ENCODE results near the gene CCDC191. TPM values are rescaled to one million over a fixed set of nuclear protein-coding genes. Genes with fewer than 3 reads are reported as not detected.

The CCDC191 gene
- polyA plus RNA-seq, 1 experiment, result 2.3 TPM

DNA sequence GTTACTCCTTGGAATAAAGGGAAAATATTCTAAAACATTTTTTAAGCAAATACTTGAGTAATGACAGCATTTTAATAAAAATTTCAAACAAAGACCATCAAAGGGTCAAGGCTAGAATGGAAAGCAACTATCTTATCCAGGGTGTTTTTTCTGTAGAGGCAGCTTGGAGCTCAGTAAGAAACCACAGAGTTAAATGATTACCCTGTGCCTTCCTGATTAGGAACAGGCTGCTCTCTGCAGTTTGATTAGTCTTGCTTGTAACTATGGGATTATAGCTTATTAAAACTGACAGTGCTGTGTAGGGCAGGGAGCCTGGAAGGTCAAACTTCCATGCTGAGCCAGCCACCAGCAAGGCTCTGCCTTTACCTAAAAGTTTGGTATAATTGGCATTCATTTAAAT lies 33.3 kb upstream of the CCDC191 start:
- TF ChIP-seq, protein P1, sequence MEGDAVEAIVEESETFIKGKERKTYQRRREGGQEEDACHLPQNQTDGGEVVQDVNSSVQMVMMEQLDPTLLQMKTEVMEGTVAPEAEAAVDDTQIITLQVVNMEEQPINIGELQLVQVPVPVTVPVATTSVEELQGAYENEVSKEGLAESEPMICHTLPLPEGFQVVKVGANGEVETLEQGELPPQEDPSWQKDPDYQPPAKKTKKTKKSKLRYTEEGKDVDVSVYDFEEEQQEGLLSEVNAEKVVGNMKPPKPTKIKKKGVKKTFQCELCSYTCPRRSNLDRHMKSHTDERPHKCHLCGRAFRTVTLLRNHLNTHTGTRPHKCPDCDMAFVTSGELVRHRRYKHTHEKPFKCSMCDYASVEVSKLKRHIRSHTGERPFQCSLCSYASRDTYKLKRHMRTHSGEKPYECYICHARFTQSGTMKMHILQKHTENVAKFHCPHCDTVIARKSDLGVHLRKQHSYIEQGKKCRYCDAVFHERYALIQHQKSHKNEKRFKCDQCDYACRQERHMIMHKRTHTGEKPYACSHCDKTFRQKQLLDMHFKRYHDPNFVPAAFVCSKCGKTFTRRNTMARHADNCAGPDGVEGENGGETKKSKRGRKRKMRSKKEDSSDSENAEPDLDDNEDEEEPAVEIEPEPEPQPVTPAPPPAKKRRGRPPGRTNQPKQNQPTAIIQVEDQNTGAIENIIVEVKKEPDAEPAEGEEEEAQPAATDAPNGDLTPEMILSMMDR (IDR thresholded peaks at IDR 0.05; ENCODE audit: low read depth, low read length), result no peak
- POLR2A ChIA-PET, result interaction anchor here (0.5 kb wide), 1 partner anchor 57 kb away, joined by 4 read pairs; no protein-coding TSS in a partner anchor
- Histone ChIP-seq H3K4me3 (ENCODE audit: low read depth, low read length) (no peak overlapping the region), H3K9me3 (ENCODE audit: control insufficient read depth, insufficient read depth, low read length) (no peaks in the 10 kb centered on the region), H3K27me3 (ENCODE audit: control insufficient read depth, insufficient read depth, low read length) (no peaks in the 10 kb centered on the region), H3K27ac (ENCODE audit: low read depth, low read length) (no peak overlapping the region)
- CTCF ChIA-PET, result no interaction called here
- no peak for DNase-seq (ENCODE audit: low read depth, low spot score)

DNA sequence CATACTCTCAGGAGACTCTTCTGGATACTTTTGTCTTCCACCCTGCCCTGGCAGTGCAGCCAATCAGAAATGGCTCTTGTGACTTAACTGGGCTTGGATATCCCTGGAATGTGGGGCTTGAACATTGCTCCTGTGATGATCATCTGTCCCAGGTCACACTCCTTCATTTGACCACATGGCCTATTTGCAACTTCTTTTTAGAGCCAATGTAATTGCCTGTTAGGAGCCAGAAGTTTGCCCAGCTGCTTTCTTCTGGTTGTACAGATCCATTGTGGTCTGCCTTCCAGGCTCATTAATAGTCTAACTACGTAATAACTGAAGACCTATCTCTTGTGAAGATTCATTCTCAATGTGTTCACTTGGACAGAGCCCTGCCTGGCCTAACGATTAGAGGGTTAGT lies 30.0 kb upstream of the CCDC191 start:
- ChIA-PET CTCF (no interaction called here), POLR2A (no interaction called here)
- TF ChIP-seq, protein P1 (IDR thresholded peaks at IDR 0.05; ENCODE audit: low read depth, low read length), result no peak
- Histone ChIP-seq H3K9me3 (ENCODE audit: control insufficient read depth, insufficient read depth, low read length) (no peaks in the 10 kb centered on the region), H3K27ac (ENCODE audit: low read depth, low read length) (no peak overlapping the region), H3K27me3 (ENCODE audit: control insufficient read depth, insufficient read depth, low read length) (no peaks in the 10 kb centered on the region), H3K4me3 (ENCODE audit: low read depth, low read length) (no peak overlapping the region)
- DNase-seq (ENCODE audit: low read depth, low spot score), result no peak

DNA sequence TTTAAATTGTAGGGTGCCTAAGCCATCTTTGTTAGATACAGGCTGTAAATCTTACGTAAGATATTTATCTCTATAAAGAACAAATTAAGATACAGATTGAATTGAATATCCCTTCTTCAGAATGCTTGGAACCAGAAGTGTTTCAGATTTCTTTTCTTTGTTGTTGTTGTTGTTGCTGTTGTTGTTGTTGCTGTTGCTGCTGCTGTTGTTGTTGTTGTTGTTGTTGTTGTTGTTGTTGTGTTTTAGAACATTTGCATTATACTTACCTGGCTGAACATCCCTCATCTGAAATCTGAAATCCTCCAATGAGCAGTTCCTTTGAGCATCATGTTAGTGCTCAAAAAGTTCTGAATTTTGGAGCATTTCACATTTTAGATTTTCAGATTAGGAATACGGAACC lies 26.8 kb upstream of the CCDC191 start:
- TF ChIP-seq, protein P1 (IDR thresholded peaks at IDR 0.05; ENCODE audit: low read depth, low read length), result no peak
- DNase-seq (ENCODE audit: low read depth, low spot score), result no peak
- H3K27me3 ChIP-seq (ENCODE audit: control insufficient read depth, insufficient read depth, low read length), result no peaks in the 10 kb centered on the region
- H3K4me3 ChIP-seq (ENCODE audit: low read depth, low read length), result no peak overlapping the region
- H3K9me3 ChIP-seq (ENCODE audit: control insufficient read depth, insufficient read depth, low read length), result no peaks in the 10 kb centered on the region
- ChIA-PET CTCF (no interaction called here), POLR2A (no interaction called here)
- no peak overlapping the region for H3K27ac ChIP-seq (ENCODE audit: low read depth, low read length)

DNA sequence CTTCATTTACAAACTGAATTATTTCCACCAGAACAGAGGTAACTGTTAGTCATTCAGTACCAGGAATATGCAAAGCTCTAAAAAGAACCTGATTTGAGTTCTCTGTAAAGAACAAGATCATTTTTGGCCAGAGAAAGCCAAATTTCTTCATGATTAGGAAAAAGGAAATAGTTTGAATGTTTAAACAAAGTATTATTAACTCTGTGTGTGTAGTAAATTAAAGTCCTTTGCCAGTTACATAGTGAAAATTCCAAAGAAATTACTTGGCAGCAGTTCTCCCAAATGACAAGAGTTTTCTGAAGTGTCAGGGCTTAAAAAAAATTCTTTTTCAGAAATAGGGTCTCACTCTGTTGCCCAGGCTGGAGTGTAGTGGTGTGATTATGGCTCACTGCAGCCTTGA lies 24.7 kb upstream of the CCDC191 start:
- H3K9me3 ChIP-seq (ENCODE audit: control insufficient read depth, insufficient read depth, low read length), result no peaks in the 10 kb centered on the region
- H3K4me3 ChIP-seq (ENCODE audit: low read depth, low read length), result no peak overlapping the region
- TF ChIP-seq, protein P1 (IDR thresholded peaks at IDR 0.05; ENCODE audit: low read depth, low read length), result no peak
- POLR2A ChIA-PET, result no interaction called here
- no peaks in the 10 kb centered on the region for H3K27me3 ChIP-seq (ENCODE audit: control insufficient read depth, insufficient read depth, low read length)
- no peak for DNase-seq (ENCODE audit: low read depth, low spot score)
- CTCF ChIA-PET, result interaction anchor here (1.1 to 1.2 kb wide), 2 partner anchors 7 to 234 kb away, joined by 3 read pairs; no protein-coding TSS in a partner anchor
- no peak overlapping the region for H3K27ac ChIP-seq (ENCODE audit: low read depth, low read length)

DNA sequence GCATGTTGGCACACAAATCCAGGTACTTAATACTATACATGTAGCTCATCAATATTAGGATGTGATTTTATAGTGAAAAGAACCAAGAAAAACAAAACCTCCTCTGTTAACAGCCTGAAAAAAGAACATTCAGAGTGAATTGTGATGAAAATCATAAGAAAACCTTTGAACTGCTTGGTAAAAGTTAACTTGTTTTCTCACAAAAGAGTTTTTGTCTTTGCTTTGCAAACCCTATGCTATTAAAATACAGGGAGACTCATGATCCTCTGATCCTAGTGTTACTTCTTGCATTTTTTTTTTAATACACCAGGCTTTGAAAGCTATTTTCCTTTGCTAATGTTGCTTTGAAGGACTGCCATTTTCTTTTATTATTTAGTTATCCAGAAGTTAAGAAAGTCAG lies 23.9 kb upstream of the CCDC191 start:
- ChIA-PET POLR2A (no interaction called here), CTCF (interaction anchor here (1.1 to 1.3 kb wide), 2 partner anchors 8 to 71 kb away, joined by 3 to 4 read pairs; no protein-coding TSS in a partner anchor)
- H3K4me3 ChIP-seq (ENCODE audit: low read depth, low read length), result no peak overlapping the region
- DNase-seq (ENCODE audit: low read depth, low spot score), result no peak
- no peaks in the 10 kb centered on the region for H3K9me3 ChIP-seq (ENCODE audit: control insufficient read depth, insufficient read depth, low read length)
- TF ChIP-seq, protein P1 (IDR thresholded peaks at IDR 0.05; ENCODE audit: low read depth, low read length), result no peak
- H3K27me3 ChIP-seq (ENCODE audit: control insufficient read depth, insufficient read depth, low read length), result no peaks in the 10 kb centered on the region
- no peak overlapping the region for H3K27ac ChIP-seq (ENCODE audit: low read depth, low read length)

All from AG04450 (cell line).